Sigmoid colon (tissue), 4 donors: ENCODE results near the gene CECR2.

Experiments used
- CTCF ChIP-seq, 4 experiments: fragments of 450-650 bp in 3 of 4; fragments of 200-600 bp in 1 of 4; IDR thresholded peaks; one replicate each; pipeline ENCODE4 v1.5.1; 2016 to 2019; ENCODE audit warnings: antibody characterized with exemption in 4 of 4, mild to moderate bottlenecking in 3 of 4, moderate library complexity in 2 of 4
- EP300 ChIP-seq, 4 donors: sonication (generic); formaldehyde crosslinking; IDR thresholded peaks; one replicate each; pipeline ENCODE4 v1.6.1; 2017; ENCODE audit warnings: antibody characterized with exemption in 4 of 4
- POLR2A ChIP-seq, 2 donors: fragments of 450-650 bp; IDR thresholded peaks; one replicate each; pipeline ENCODE4 v1.6.1; 2016; ENCODE audit warnings: antibody characterized with exemption in 2 of 2, mild to moderate bottlenecking in 2 of 2, moderate library complexity in 2 of 2
- POLR2AphosphoS5 ChIP-seq, 4 donors: sonication (generic); formaldehyde crosslinking; IDR thresholded peaks; one replicate each; pipeline ENCODE4 v1.6.1; 2017; ENCODE audit warnings: antibody characterized with exemption in 4 of 4

- TF ChIP-seq POLR2A (IDR thresholded peaks at IDR 0.05) (no peak), CTCF (IDR thresholded peaks at IDR 0.05) (no peak), POLR2AphosphoS5 (IDR thresholded peaks at IDR 0.05) (no peak), EP300 (IDR thresholded peaks at IDR 0.05) (no peak)
Measured at GRCh38 chr22:17569971-17570511, 200.8 kb downstream of the CECR2 start.
